Measurements from ENCODE around the gene PLA2G4D. TPM values are rescaled to one million over a fixed set of nuclear protein-coding genes. Genes with fewer than 3 reads are reported as not detected.

The PLA2G4D gene
- total and polyA plus RNA-seq, 2 donors (not counting 3 experiments of a cell fraction or from before 2014, with no cell fraction given), result not detected

- Histone ChIP-seq H3K4me1 (ENCODE audit: control insufficient read depth, extremely low read depth, insufficient read depth, low read length) (no peaks in the 10 kb centered on the region), H3K9me1 (replicated peaks; ENCODE audit: control insufficient read depth, extremely low read depth, insufficient read depth, low read length) (no peaks in the 10 kb centered on the region), H4K20me1 (replicated peaks; ENCODE audit: control insufficient read depth, extremely low read depth, insufficient read depth, low read length) (no peaks in the 10 kb centered on the region), H3K36me3 (ENCODE audit: control insufficient read depth in 2 of 2, extremely low read depth in 1 of 2, insufficient read depth in 2 of 2, low read length in 2 of 2) (no peaks in the 10 kb centered on the region), H3K9me3 (replicated peaks; ENCODE audit: control insufficient read depth, insufficient read depth, low read length) (no peaks in the 10 kb centered on the region), H3K27ac (ENCODE audit: insufficient read depth, low read depth, low read length) (no peak overlapping the region), H3K79me2 (ENCODE audit: control insufficient read depth, insufficient read depth, low read length) (no peaks in the 10 kb centered on the region), H3K9ac (replicated peaks; ENCODE audit: extremely low read depth, insufficient read depth, low read length) (no peak overlapping the region), H3K4me3 (replicated peaks in 1 of 3; ENCODE audit: insufficient read depth in 1 of 3, low read depth in 1 of 3, low read length in 3 of 3) (no peak overlapping the region), H3K4me2 (ENCODE audit: insufficient read depth, low read length) (no peak overlapping the region), H2AFZ (ENCODE audit: low read depth, low read length) (no peak overlapping the region), H3K27me3 (ENCODE audit: control insufficient read depth in 2 of 2, insufficient read depth in 2 of 2, low read length in 2 of 2) (peaks cover 2 to 5% of the 10 kb centered on the region in 2 experiments)
- ChIA-PET CTCF (interaction anchor here (1.0 to 1.4 kb wide), 2 partner anchors 38 to 66 kb away, joined by 3 read pairs; no protein-coding TSS in a partner anchor), POLR2A (no interaction called here)
- no peak for FAIRE-seq
- TF ChIP-seq EZH2 (IDR thresholded peaks at IDR 0.05; ENCODE audit: borderline replicate concordance, low read depth, low read length, severe bottlenecking) (no peak), POLR2AphosphoS5 (IDR thresholded peaks at IDR 0.05; ENCODE audit: insufficient read depth, low read depth, low read length) (no peak), CTCF (IDR thresholded peaks at IDR 0.05; ENCODE audit: extremely low read depth in 1 of 2, insufficient read depth in 1 of 2, low read depth in 1 of 2, low read length in 2 of 2) (no peak), MAX (IDR thresholded peaks at IDR 0.05; ENCODE audit: insufficient read depth, insufficient read length) (no peak), FOS (IDR thresholded peaks at IDR 0.05; ENCODE audit: borderline replicate concordance, insufficient read depth, low read length) (no peak), MYC (IDR thresholded peaks at IDR 0.05; ENCODE audit: low read depth, low read length) (no peak), GATA2 (IDR thresholded peaks at IDR 0.05; ENCODE audit: insufficient read depth, insufficient read length, low read depth, low read length) (no peak), POLR2A (IDR thresholded peaks at IDR 0.05; ENCODE audit: low read depth, low read length) (no peak), JUN (IDR thresholded peaks at IDR 0.05; ENCODE audit: borderline replicate concordance, insufficient read depth, insufficient read length, low read depth) (no peak)
- no peak for DNase-seq (ENCODE audit: low read depth, low spot score)
- intact Hi-C loops (cut with micrococcal nuclease), result no loop called here
- dilution Hi-C loops (cut with MboI; ENCODE audit: extremely low pct_ligation_motif_present, low sequenced_read_pairs), result no loop called here
- no TSS peak for BruUV-seq (replicated peaks)
These were observed 75.8 kb downstream of the PLA2G4D start for GRCh38 chr15:42018306-42019224.

Other genes with a start within 250 kb of the PLA2G4D start
- 19.0 and 19.2 TPM in 2 replicates for gene SPTBN5, start 200.5 kb downstream of the PLA2G4D start, total RNA-seq
- 12.0 and 12.6 TPM in 2 replicates for gene SPTBN5, start 200.5 kb downstream of the PLA2G4D start, polyA plus RNA-seq
- gene EHD4, start 122.0 kb downstream of the PLA2G4D start, total RNA-seq, result 126 and 128 TPM in 2 replicates
- 96.7 and 99.1 TPM in 2 replicates for gene EHD4, start 122.0 kb downstream of the PLA2G4D start, polyA plus RNA-seq
- not detected in 2 replicates for gene PLA2G4E, start 73.5 kb downstream of the PLA2G4D start, total RNA-seq
- not detected in 2 replicates for gene PLA2G4E, start 73.5 kb downstream of the PLA2G4D start, polyA plus RNA-seq
- not detected in 2 replicates for gene PLA2G4F, start 62.1 kb upstream of the PLA2G4D start, total RNA-seq
- not detected in 2 replicates for gene PLA2G4F, start 62.1 kb upstream of the PLA2G4D start, polyA plus RNA-seq
- gene VPS39, start 113.7 kb upstream of the PLA2G4D start, total RNA-seq, result 50.2 and 56.7 TPM in 2 replicates
- 51.1 and 56.5 TPM in 2 replicates for gene VPS39, start 113.7 kb upstream of the PLA2G4D start, polyA plus RNA-seq
- gene GANC, start 178.6 kb upstream of the PLA2G4D start, total RNA-seq, result 17.8 and 20.0 TPM in 2 replicates
- 8.5 and 8.7 TPM in 2 replicates for gene GANC, start 178.6 kb upstream of the PLA2G4D start, polyA plus RNA-seq
- gene TMEM87A, start 178.9 kb upstream of the PLA2G4D start, total RNA-seq, result 41.1 and 45.5 TPM in 2 replicates
- gene TMEM87A, start 178.9 kb upstream of the PLA2G4D start, polyA plus RNA-seq, result 17.7 and 22.3 TPM in 2 replicates